Measurements from ENCODE around the gene PRCP. TPM values are rescaled to one million over a fixed set of nuclear protein-coding genes. Genes with fewer than 3 reads are reported as not detected.

PRCP gene
- total RNA-seq, 1 donor from 2014 or later = 19.7 TPM

- intact Hi-C loops (cut with micrococcal nuclease) = no loop called here
These were observed 109.3 kb downstream of the PRCP start for GRCh38 chr11:82790723-82791484.

DNA sequence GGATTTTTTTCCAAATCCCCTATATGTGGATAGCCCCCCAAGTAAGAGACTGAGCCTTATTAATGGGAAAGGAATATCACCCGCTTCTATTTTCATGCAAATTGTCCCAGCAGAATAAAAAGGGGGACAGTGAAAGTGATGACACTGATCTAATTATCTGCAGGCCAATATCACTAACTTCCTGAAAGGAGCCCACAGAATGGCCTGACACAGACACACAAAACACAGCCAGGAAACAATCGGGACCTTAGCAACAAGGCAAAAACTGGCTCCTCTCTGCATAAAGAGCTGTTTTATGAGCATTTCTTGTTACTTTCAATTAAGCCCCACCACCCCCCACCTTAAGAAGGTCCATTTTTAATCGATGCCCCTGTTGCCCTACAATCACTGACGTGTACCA is 112.2 kb downstream of the PRCP start:
- intact Hi-C loops (cut with micrococcal nuclease) = loop anchor here (10.0 kb wide), 1 partner anchor 1517 kb away; no protein-coding TSS in a partner anchor

DNA sequence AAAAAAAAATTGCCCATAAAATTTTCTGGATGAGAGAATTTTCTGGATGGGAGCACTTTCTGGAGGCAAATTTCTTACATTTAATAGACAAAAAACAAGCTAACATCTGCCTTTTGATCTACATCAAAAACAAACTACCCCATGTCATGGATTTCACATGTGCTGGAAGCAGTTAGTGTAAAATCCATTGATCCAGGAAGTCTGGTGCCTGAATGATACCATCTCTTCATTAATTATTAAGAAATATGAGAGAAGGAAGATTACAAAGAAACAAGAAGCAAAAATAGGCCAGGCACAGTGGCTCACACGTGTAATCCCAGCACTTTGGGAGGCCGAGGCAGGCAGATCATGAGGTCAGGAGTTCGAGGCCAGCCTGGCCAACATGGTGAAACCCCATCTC is 113.4 kb downstream of the PRCP start:
- intact Hi-C loops (cut with micrococcal nuclease) = loop anchor here (10.0 kb wide), 1 partner anchor 1518 kb away; no protein-coding TSS in a partner anchor

GRCh38 chr11:82786001-82786400 is 114.2 kb downstream of the PRCP start:
- intact Hi-C loops (cut with micrococcal nuclease) = loop anchor here (10.0 kb wide), 1 partner anchor 1519 kb away; no protein-coding TSS in a partner anchor

DNA sequence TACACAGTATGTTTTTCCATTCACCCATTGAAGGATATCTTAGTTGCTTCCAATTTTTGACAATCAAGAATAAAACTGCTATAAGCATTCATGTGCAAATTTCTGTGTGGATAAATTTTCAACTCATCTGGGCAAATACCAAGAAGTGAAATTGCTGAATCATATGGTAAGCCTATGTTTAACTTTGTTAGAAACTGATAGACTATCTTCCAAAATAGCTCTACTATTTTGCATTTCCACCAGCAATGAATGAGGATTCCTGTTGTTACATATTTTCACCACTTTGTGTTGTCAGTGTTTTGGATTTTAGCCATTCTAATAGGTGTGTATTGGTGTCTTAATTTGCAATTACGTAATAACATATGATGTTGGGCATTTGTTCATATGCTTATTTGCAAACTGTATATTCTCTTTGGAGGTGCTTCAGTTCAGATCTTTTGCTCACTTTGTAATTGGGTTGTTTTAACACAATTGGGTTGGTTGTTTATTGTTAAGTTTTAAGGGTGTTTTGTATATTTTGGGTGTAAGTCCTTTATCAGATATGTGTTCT is 117.3 kb downstream of the PRCP start:
- intact Hi-C loops (cut with micrococcal nuclease) = loop anchor here (10.0 kb wide), 1 partner anchor 1522 kb away; no protein-coding TSS in a partner anchor

DNA sequence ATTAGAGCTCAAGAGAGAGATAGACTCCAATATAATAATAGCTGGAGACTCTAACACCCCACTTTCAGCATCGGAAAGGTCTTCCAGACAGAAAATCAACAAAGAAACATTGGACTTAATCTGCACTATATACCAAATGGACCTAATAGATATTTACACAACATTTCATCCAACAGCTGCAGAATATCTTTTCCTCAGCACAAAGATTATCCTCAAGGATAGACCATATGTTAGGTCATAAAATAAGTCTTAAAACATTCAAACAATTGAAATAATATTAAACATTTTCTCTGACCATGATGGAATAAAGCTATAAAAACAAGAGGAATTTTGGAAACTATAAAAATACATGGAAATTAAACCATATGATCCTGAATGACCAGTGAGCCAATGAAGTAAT is 121.5 kb downstream of the PRCP start:
- intact Hi-C loops (cut with micrococcal nuclease) = loop anchor here (10.0 kb wide), 1 partner anchor 86 kb away; no protein-coding TSS in a partner anchor

DNA sequence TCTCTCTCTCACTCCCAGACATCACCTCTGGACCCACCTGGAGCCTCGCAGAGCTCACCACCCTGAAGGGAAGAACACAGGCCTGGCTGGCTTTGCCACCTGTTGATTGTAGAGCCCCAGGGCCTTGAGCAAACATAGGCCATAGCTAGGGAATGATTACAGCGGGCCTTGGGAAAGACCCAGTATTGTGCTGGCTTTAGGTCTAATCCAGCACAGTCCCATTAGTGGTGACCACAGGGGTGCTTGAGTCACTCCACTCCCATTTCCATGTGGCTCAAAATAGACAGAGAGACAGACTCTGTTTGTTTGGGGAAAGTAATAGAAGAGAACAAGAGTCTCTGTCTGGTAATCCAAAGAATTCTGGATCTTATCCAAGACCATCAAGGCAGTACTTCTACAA is 123.9 kb downstream of the PRCP start:
- intact Hi-C loops (cut with micrococcal nuclease) = loop anchor here (10.0 kb wide), 1 partner anchor 88 kb away; no protein-coding TSS in a partner anchor

DNA sequence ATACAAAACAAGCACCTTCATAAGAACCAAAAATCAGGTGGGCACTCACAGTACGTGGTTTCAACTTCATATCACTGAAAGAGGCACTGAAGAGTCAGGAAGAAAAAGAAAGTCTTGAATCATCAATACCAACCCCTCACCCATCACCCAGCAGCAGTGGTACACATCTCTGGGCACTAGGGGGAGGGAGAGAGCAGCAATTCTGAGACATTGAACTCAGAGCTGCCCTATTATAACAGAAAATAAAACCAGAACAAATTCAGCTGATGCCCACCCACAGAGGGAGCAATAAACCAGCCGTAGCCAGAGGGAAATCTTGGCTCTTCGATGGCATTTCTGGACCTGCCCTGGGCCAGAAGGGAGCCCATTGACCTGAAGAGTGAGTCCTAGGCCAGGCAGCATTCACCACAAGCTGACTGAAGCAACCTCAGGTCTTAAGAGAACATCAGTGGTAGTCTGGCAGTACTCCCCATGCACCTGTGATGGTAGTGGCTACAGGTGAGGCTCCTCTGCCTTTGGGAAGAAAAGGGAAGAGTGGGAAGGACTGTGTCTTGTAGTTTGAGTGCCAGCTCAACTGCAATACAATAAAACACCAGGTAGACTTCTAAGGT is 124.4 kb downstream of the PRCP start:
- intact Hi-C loops (cut with micrococcal nuclease) = loop anchor here (10.0 kb wide), 1 partner anchor 89 kb away; no protein-coding TSS in a partner anchor

GRCh38 chr11:82775218-82775617 is 125.0 kb downstream of the PRCP start:
- intact Hi-C loops (cut with micrococcal nuclease) = loop anchor here (10.0 kb wide), 1 partner anchor 90 kb away; no protein-coding TSS in a partner anchor

Other genes starting within 250 kb of the PRCP start
- not detected in 2 replicates for gene FAM181B, start 166.6 kb downstream of the PRCP start, total RNA-seq
- gene DDIAS, start 1.3 kb upstream of the PRCP start, total RNA-seq = 13.9 and 15.7 TPM in 2 replicates
- gene RAB30, start 171.5 kb upstream of the PRCP start, total RNA-seq = 8.8 and 9.4 TPM in 2 replicates